NCI-H1105 (cell line): ENCODE results near the gene MIS18BP1.
A peak's percentile ranks its signal among the peaks of the same experiment; 100 is the strongest.
"Not testable (repeated sequence)": the region's sequence is repeated elsewhere in the genome, so short reads cannot be mapped to it uniquely, and the experiment has no call there.

Experiments used
- DNase-seq: peaks from one replicate; lab custom pipeline; 2025; lab: John Stamatoyannopoulos, UW

Gene MIS18BP1

GRCh38 chr14:45246151-45246550 lies 6.9 kb downstream of the MIS18BP1 start:
- DNase-seq: no peak

- no peak for DNase-seq
Observed at GRCh38 chr14:45242706-45243105, 10.3 kb downstream of the MIS18BP1 start.

- DNase-seq: no peak
Observed at GRCh38 chr14:45238988-45239387, 14.0 kb downstream of the MIS18BP1 start.

GRCh38 chr14:45227566-45227965 lies 25.4 kb downstream of the MIS18BP1 start:
- DNase-seq: no peak

- DNase-seq: no peak
Observed at GRCh38 chr14:45222485-45223262, 30.3 kb downstream of the MIS18BP1 start.

- DNase-seq: not testable (repeated sequence)
Observed at GRCh38 chr14:45214341-45214740, 38.7 kb downstream of the MIS18BP1 start.

GRCh38 chr14:45213716-45214115 lies 39.3 kb downstream of the MIS18BP1 start:
- DNase-seq: not testable (repeated sequence)

GRCh38 chr14:45212231-45212630 lies 40.8 kb downstream of the MIS18BP1 start:
- DNase-seq: no peak

- no peak for DNase-seq
Observed at GRCh38 chr14:45211295-45211694, 41.7 kb downstream of the MIS18BP1 start.

- no peak for DNase-seq
Observed at GRCh38 chr14:45210159-45210558, 42.8 kb downstream of the MIS18BP1 start.

- no peak for DNase-seq
Observed at GRCh38 chr14:45204241-45204640, 48.8 kb downstream of the MIS18BP1 start.

- DNase-seq: peak; percentile 1
Observed at GRCh38 chr14:45201905-45202304, 51.1 kb downstream of the MIS18BP1 start.

- no peak for DNase-seq
Observed at GRCh38 chr14:45199230-45199629, 53.8 kb downstream of the MIS18BP1 start.

GRCh38 chr14:45198551-45198950 lies 54.5 kb downstream of the MIS18BP1 start:
- DNase-seq: no peak

- no peak for DNase-seq
Observed at GRCh38 chr14:45194964-45195363, 58.0 kb downstream of the MIS18BP1 start.

- no peak for DNase-seq
Observed at GRCh38 chr14:45185100-45185814, 67.7 kb downstream of the MIS18BP1 start.

GRCh38 chr14:45181806-45182205 lies 71.2 kb downstream of the MIS18BP1 start:
- no peak for DNase-seq

- no peak for DNase-seq
Observed at GRCh38 chr14:45181329-45181728, 71.7 kb downstream of the MIS18BP1 start.

- DNase-seq: no peak
Observed at GRCh38 chr14:45177076-45177475, 75.9 kb downstream of the MIS18BP1 start.

GRCh38 chr14:45169906-45170305 lies 83.1 kb downstream of the MIS18BP1 start:
- no peak for DNase-seq

GRCh38 chr14:45156067-45156466 lies 96.9 kb downstream of the MIS18BP1 start:
- no peak for DNase-seq
